GM23338 (cell line): ENCODE data around the gene ESR2. TPM values are rescaled to one million over a fixed set of nuclear protein-coding genes. Genes with fewer than 3 reads are reported as not detected.

Source experiments
- ATAC-seq: fragments of 200-7000 bp; cut with Tn5 transposase; 3 replicates; pipeline ENCODE4 v1.9.1; 2020
- DNase-seq: peaks from one replicate; pipeline ENCODE4 v3.0.0-alpha.2; 2015; ENCODE audit warnings: low spot score
- H2AFZ ChIP-seq: fragments of 200-600 bp; sonication (generic); 2 replicates; pipeline ENCODE4 v1.8.0; 2016; ENCODE audit warnings: antibody characterized with exemption, mild to moderate bottlenecking, moderate library complexity
- H3F3A ChIP-seq: fragments of 200-600 bp; sonication (generic); replicated peaks from 2 replicates; pipeline ENCODE4 v1.8.0; 2017; ENCODE audit warnings: antibody characterized with exemption, mixed run types, low read depth
- H3K27ac ChIP-seq: fragments of 200-600 bp; sonication (generic); 2 replicates; pipeline ENCODE4 v1.6.1; 2016; ENCODE audit warnings: low read depth
- H3K27me3 ChIP-seq: fragments of 200-600 bp; sonication (generic); 2 replicates; pipeline ENCODE4 v1.8.0; 2016; ENCODE audit warnings: mild to moderate bottlenecking, mixed run types, moderate library complexity; ENCODE audit not compliant: insufficient read depth
- H3K36me3 ChIP-seq: fragments of 200-600 bp; sonication (generic); 2 replicates; pipeline ENCODE4 v1.8.0; 2016; ENCODE audit warnings: mild to moderate bottlenecking; ENCODE audit not compliant: insufficient read depth
- H3K4me1 ChIP-seq: fragments of 200-600 bp; sonication (generic); 2 replicates; pipeline ENCODE4 v1.8.0; 2016; ENCODE audit warnings: mild to moderate bottlenecking, moderate library complexity; ENCODE audit not compliant: insufficient read depth
- H3K4me2 ChIP-seq: fragments of 200-600 bp; sonication (generic); 2 replicates; pipeline ENCODE4 v1.7.1; 2017; ENCODE audit warnings: mixed run types
- H3K4me3 ChIP-seq: fragments of 200-600 bp; sonication (generic); 2 replicates; pipeline ENCODE4 v1.6.1; 2016; ENCODE audit warnings: mixed run types
- H3K79me2 ChIP-seq: fragments of 200-600 bp; sonication (generic); replicated peaks from 2 replicates; pipeline ENCODE4 v1.8.0; 2017; ENCODE audit warnings: mild to moderate bottlenecking; ENCODE audit not compliant: insufficient read depth
- H3K9me2 ChIP-seq: fragments of 200-600 bp; sonication (generic); 2 replicates; pipeline ENCODE4 v1.8.0; 2017; ENCODE audit not compliant: insufficient read depth
- H4K20me1 ChIP-seq: fragments of 200-600 bp; sonication (generic); replicated peaks from 2 replicates; pipeline ENCODE4 v1.8.0; 2017; ENCODE audit warnings: mild to moderate bottlenecking; ENCODE audit not compliant: insufficient read depth
- H3K27ac Mint-ChIP-seq: 2 replicates; pipeline ENCODE4 v1.8.0; 2020; ENCODE audit warnings: inconsistent platforms, mild to moderate bottlenecking, moderate library complexity, mixed read lengths
- H3K27me3 Mint-ChIP-seq: 3 replicates; pipeline ENCODE4 v1.8.0; 2022; ENCODE audit warnings: low read depth, mild to moderate bottlenecking, moderate library complexity, mixed read lengths, inconsistent platforms; ENCODE audit not compliant: insufficient read depth, poor library complexity
- H3K36me3 Mint-ChIP-seq: 3 replicates; pipeline ENCODE4 v1.8.0; 2021; ENCODE audit warnings: low read depth, mild to moderate bottlenecking, inconsistent platforms, moderate library complexity, mixed read lengths
- H3K4me1 Mint-ChIP-seq: 3 replicates; pipeline ENCODE4 v1.8.0; 2020; ENCODE audit warnings: mild to moderate bottlenecking, inconsistent platforms, mixed read lengths
- H3K4me3 Mint-ChIP-seq: 3 replicates; pipeline ENCODE4 v1.8.0; 2021; ENCODE audit warnings: moderate library complexity, mild to moderate bottlenecking, inconsistent platforms, mixed read lengths
- H3K9me3 Mint-ChIP-seq: 3 replicates; pipeline ENCODE4 v1.8.0; 2020; ENCODE audit warnings: moderate library complexity, mild to moderate bottlenecking, inconsistent platforms, mixed read lengths
- CREB1 ChIP-seq: fragments of 250-450 bp; sonication (Bioruptor Pico); IDR thresholded peaks from 2 replicates; pipeline ENCODE4 v1.5.0; 2020; ENCODE audit warnings: low read depth, mild to moderate bottlenecking, moderate library complexity
- CTCF ChIP-seq, 2 experiments: fragments of 200-600 bp in 1 of 2; sonication (generic) in 1 of 2; conservative IDR thresholded peaks; 2 replicates each; pipeline versions ENCODE4 v1.5.1 to v1.6.1; 2016 to 2017; ENCODE audit warnings: antibody characterized with exemption in 2 of 2, low read depth in 2 of 2, mild to moderate bottlenecking in 2 of 2, moderate library complexity in 1 of 2
- ETS1 ChIP-seq: IDR thresholded peaks from 2 replicates; pipeline ENCODE4 v1.6.1; 2016; ENCODE audit warnings: antibody characterized with exemption
- EZH2 ChIP-seq: fragments of 200-600 bp; sonication (generic); IDR thresholded peaks from one replicate; pipeline ENCODE4 v1.8.0; 2017; ENCODE audit warnings: antibody characterized with exemption, mild to moderate bottlenecking, low read depth; ENCODE audit not compliant: unreplicated experiment
- EZH2phosphoT487 ChIP-seq: fragments of 200-600 bp; sonication (generic); IDR thresholded peaks from one replicate; pipeline ENCODE4 v1.8.1; 2018; ENCODE audit warnings: antibody characterized with exemption; ENCODE audit not compliant: unreplicated experiment
- JUNB ChIP-seq: IDR thresholded peaks from one replicate; pipeline ENCODE4 v1.6.1; 2016; ENCODE audit warnings: antibody characterized with exemption; ENCODE audit not compliant: unreplicated experiment
- NANOG ChIP-seq: IDR thresholded peaks from 2 replicates; pipeline ENCODE4 v1.6.1; 2016; ENCODE audit warnings: antibody characterized with exemption, borderline replicate concordance
- POLR2AphosphoS5 ChIP-seq: IDR thresholded peaks from 2 replicates; pipeline ENCODE4 v1.6.1; 2016; ENCODE audit warnings: antibody characterized with exemption, low read depth
- REST ChIP-seq: IDR thresholded peaks from one replicate; pipeline ENCODE4 v1.6.1; 2018; ENCODE audit warnings: antibody characterized with exemption; ENCODE audit not compliant: unreplicated experiment
- STAT1 ChIP-seq: IDR thresholded peaks from one replicate; pipeline ENCODE4 v1.6.1; 2016; ENCODE audit warnings: antibody characterized with exemption; ENCODE audit not compliant: unreplicated experiment
- ZNF114 ChIP-seq: fragments of 250-450 bp; sonication (Bioruptor Pico); IDR thresholded peaks from 2 replicates; pipeline ENCODE4 v1.5.0; 2020; ENCODE audit warnings: mild to moderate bottlenecking, moderate library complexity
- ZNF331 ChIP-seq: fragments of 250-450 bp; sonication (Bioruptor Pico); IDR thresholded peaks from 2 replicates; pipeline ENCODE4 v1.5.0; 2020; ENCODE audit warnings: low read depth, mild to moderate bottlenecking, moderate library complexity
- ZNF462 ChIP-seq: fragments of 250-450 bp; sonication (Bioruptor Pico); IDR thresholded peaks from 2 replicates; pipeline ENCODE4 v1.5.0; 2020; ENCODE audit warnings: mild to moderate bottlenecking, moderate library complexity
- polyA plus RNA-seq: library from polyadenylated mRNA; unstranded; fragments of >200 nt; fragmentation: Nextera tagmentation; extraction: Ambion mirVana; gene quantifications from 2 replicates; pipeline ENCODE4 v1.2.1, GENCODE V29; 2016
- total RNA-seq: library from RNA; depleted of rRNA; stranded (reverse); fragments of >200 nt; shearing (Covaris generic); gene quantifications from 2 replicates; pipeline ENCODE4 v1.2.3, GENCODE V29; 2014

Gene ESR2
- total and polyA plus RNA-seq, 2 experiments from 2014 or later = 0.58 to 0.59 TPM

- Mint-ChIP-seq H3K27me3 (peaks cover 3% of the 10 kb centered on the region), H3K4me1 (peaks cover 13% of the 10 kb centered on the region), H3K36me3 (no peaks in the 10 kb centered on the region), H3K27ac (no peak overlapping the region), H3K9me3 (no peaks in the 10 kb centered on the region), H3K4me3 (no peak overlapping the region)
- H3K4me1 ChIP-seq = peaks cover 11% of the 10 kb centered on the region; the same call in 1 of the 2 replicates
- TF ChIP-seq JUNB (no peak), CREB1 (CRISPR knock-in tag) (no peak), ZNF114 (CRISPR knock-in tag) (no peak), STAT1 (no peak), EZH2 (no peak), CTCF (conservative IDR thresholded peaks at IDR 0.05; ENCODE audit: low read depth in 2 of 2) (no peak), ZNF331 (no peak), POLR2AphosphoS5 (no peak), EZH2phosphoT487 (no peak), ZNF462 (no peak), REST (no peak), NANOG (no peak), ETS1 (no peak)
- no peak for ATAC-seq
- peaks cover 4% of the 10 kb centered on the region; the same call in 1 of the 2 replicates for H3K9me2 ChIP-seq
- no peaks in the 10 kb centered on the region for H3K36me3 ChIP-seq
- H3K79me2 ChIP-seq = no peaks in the 10 kb centered on the region
- no peak overlapping the region for H3K27ac ChIP-seq
- H4K20me1 ChIP-seq = no peaks in the 10 kb centered on the region
- no peaks in the 10 kb centered on the region for H3K27me3 ChIP-seq
- DNase-seq = no peak
- H3K4me3 ChIP-seq = no peak overlapping the region
- H3F3A ChIP-seq = no peaks in the 10 kb centered on the region
- H3K4me2 ChIP-seq = no peak overlapping the region
- 0 out of 2 replicates have a peak overlapping the region, but pooled peaks have one; percentile 31 for H2AFZ ChIP-seq
These were observed 14.2 kb downstream of the ESR2 start for GRCh38 chr14:64279704-64280668.
